Nephron progenitor cell (in vitro differentiated cells): ENCODE data around the gene HSPA6.
"Not testable (repeated sequence)": the region's sequence is repeated elsewhere in the genome, so short reads cannot be mapped to it uniquely, and the experiment has no call there.

Experiments
- DNase-seq: peaks from one replicate; pipeline ENCODE4 v3.0.0; 2021
- H3K27ac Mint-ChIP-seq: 2 replicates; pipeline ENCODE4 v1.8.0; 2021; ENCODE audit warnings: mild to moderate bottlenecking, moderate library complexity, mixed read lengths
- H3K27me3 Mint-ChIP-seq: 2 replicates; pipeline ENCODE4 v1.8.0; 2021; ENCODE audit warnings: mild to moderate bottlenecking, low read depth, mixed read lengths; ENCODE audit not compliant: poor library complexity
- H3K36me3 Mint-ChIP-seq: 2 replicates; pipeline ENCODE4 v1.8.0; 2021; ENCODE audit warnings: low read depth, mixed read lengths
- H3K4me1 Mint-ChIP-seq: 2 replicates; pipeline ENCODE4 v1.8.0; 2021; ENCODE audit warnings: mixed read lengths
- H3K4me3 Mint-ChIP-seq: 2 replicates; pipeline ENCODE4 v1.8.0; 2021; ENCODE audit warnings: mild to moderate bottlenecking, moderate library complexity, mixed read lengths
- H3K9me3 Mint-ChIP-seq: 2 replicates; pipeline ENCODE4 v1.8.0; 2021; ENCODE audit warnings: mild to moderate bottlenecking, moderate library complexity, mixed read lengths

Gene HSPA6

GRCh38 chr1:161557506-161558450 is 33.4 kb downstream of the HSPA6 start:
- not testable (repeated sequence) for H3K36me3 Mint-ChIP-seq

DNA sequence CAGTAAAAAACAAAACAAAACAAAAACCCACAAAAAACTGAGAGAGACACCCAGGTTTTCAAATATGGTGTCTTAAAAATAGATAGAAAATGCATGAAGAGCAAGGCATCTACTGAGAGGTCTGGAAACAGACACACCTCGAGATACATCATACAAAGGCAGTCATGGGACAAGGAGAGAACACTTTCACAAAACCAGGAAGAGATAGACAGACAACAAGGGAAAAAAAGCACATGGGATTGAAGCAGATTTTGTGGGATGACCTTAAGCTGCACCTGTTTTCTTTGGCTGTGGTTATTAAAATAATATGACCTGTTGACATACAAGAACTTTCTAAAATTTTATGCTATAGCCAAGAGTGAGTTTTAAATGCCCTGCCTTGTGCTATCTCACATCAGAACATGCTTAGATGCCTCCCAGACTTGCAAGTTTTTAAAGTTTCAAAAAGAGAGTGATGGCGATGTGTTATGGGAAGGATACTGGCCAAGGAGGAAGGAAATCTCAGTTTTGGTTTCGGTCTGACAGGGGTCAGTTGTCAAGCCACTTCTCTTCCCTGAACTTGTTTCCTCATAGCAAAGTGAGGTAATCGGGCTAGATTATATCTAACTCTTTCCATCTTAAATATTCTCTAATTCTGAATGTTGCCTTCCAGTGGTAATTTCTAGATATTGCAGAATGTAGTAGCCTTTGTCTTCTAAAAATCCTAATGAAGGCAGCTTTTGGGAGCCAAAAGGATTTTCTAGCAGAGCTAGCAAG is 36.8 kb downstream of the HSPA6 start:
- not testable (repeated sequence) for H3K36me3 Mint-ChIP-seq, H3K4me1 Mint-ChIP-seq, DNase-seq, H3K27ac Mint-ChIP-seq, H3K9me3 Mint-ChIP-seq, H3K4me3 Mint-ChIP-seq
- peaks cover 24% of the 10 kb centered on the region for H3K27me3 Mint-ChIP-seq

More at GRCh38 chr1:161557506-161558450, 33.4 kb downstream of the HSPA6 start:
- not testable (repeated sequence) for H3K4me1 Mint-ChIP-seq, H3K4me3 Mint-ChIP-seq, H3K9me3 Mint-ChIP-seq, DNase-seq, H3K27ac Mint-ChIP-seq
- H3K27me3 Mint-ChIP-seq: peaks cover 28% of the 10 kb centered on the region

GRCh38 chr1:161562441-161562840 is 38.1 kb downstream of the HSPA6 start:
- H3K9me3 Mint-ChIP-seq, H3K4me3 Mint-ChIP-seq: not testable (repeated sequence)

DNA sequence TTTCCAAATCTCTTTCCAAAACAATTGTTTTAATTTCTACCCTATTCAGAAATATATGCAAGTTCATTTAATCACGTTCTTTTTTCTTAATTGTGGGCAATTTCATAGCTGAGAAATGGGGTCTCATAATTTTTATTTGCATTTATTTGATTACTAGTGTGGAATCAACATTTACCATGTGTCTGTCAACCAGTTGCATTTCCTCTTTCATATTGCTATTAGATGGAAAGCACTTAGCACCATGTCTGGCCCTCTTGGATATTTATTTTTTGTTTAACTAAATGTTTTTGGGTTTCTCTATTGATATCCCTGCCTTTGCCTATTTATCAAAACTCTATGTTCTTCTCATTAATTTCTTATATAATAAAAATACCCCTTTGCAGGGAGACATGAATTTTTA is 39.2 kb downstream of the HSPA6 start:
- H3K27me3 Mint-ChIP-seq: peaks cover 20% of the 10 kb centered on the region
- H3K4me3 Mint-ChIP-seq, H3K4me1 Mint-ChIP-seq, H3K27ac Mint-ChIP-seq, H3K9me3 Mint-ChIP-seq, DNase-seq, H3K36me3 Mint-ChIP-seq: not testable (repeated sequence)

More at GRCh38 chr1:161562441-161562840, 38.1 kb downstream of the HSPA6 start:
- H3K27me3 Mint-ChIP-seq: peaks cover 24% of the 10 kb centered on the region
- DNase-seq, H3K36me3 Mint-ChIP-seq, H3K27ac Mint-ChIP-seq, H3K4me1 Mint-ChIP-seq: not testable (repeated sequence)

GRCh38 chr1:161566602-161566960 is 42.2 kb downstream of the HSPA6 start:
- not testable (repeated sequence) for H3K4me1 Mint-ChIP-seq, H3K9me3 Mint-ChIP-seq, H3K27me3 Mint-ChIP-seq, H3K4me3 Mint-ChIP-seq, H3K36me3 Mint-ChIP-seq, DNase-seq
- H3K27ac Mint-ChIP-seq: peak overlapping the region; percentile 1

DNA sequence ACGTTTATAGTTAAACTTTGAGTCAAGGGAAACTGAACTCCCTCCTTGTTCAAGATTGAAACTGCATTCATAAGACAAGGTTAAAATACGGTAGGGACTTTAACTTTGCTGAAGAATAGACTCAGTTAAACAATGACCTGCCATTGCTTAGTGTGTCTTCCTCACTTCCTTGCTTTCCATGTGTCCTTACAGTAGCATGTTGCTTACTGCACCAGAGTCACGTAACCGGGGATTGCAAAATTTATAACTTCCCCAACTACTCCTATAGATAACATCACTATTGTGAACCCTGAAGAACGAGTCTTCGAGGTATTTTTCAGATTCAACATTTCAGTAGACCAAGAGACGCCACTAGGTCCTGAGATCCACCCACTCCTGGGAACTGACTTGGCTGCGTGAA is 47.4 kb downstream of the HSPA6 start:
- H3K27ac Mint-ChIP-seq, H3K36me3 Mint-ChIP-seq, H3K27me3 Mint-ChIP-seq, DNase-seq, H3K9me3 Mint-ChIP-seq, H3K4me3 Mint-ChIP-seq, H3K4me1 Mint-ChIP-seq: not testable (repeated sequence)
